Endodermal cell (in vitro differentiated cells): ENCODE results near the gene ATOH7. TPM values are rescaled to one million over a fixed set of nuclear protein-coding genes. Genes with fewer than 3 reads are reported as not detected.
"Not testable (repeated sequence)": the region's sequence is repeated elsewhere in the genome, so short reads cannot be mapped to it uniquely, and the experiment has no call there.

Source experiments
- DNase-seq: peaks from one replicate; pipeline ENCODE4 v3.0.0-alpha.2; 2017
- H3K27ac ChIP-seq: 2 replicates; pipeline ENCODE4 v1.5.1; 2013; ENCODE audit warnings: mild to moderate bottlenecking, low read depth, low read length, moderate library complexity
- H3K27me3 ChIP-seq: 2 replicates; pipeline ENCODE4 v1.6.1; 2013; ENCODE audit warnings: mild to moderate bottlenecking, low read length, moderate library complexity; ENCODE audit not compliant: insufficient read depth, control insufficient read depth, poor library complexity, severe bottlenecking
- H3K36me3 ChIP-seq: 2 replicates; pipeline ENCODE4 v1.7.0; 2013; ENCODE audit warnings: mild to moderate bottlenecking, low read length, moderate library complexity; ENCODE audit not compliant: control insufficient read depth, insufficient read depth
- H3K4me1 ChIP-seq: one replicate; pipeline ENCODE4 v1.7.0; 2013; ENCODE audit warnings: low read length; ENCODE audit not compliant: control insufficient read depth, insufficient read depth
- H3K4me3 ChIP-seq: 2 replicates; pipeline ENCODE4 v1.5.1; 2013; ENCODE audit warnings: mild to moderate bottlenecking, low read length, moderate library complexity
- H3K9ac ChIP-seq: 2 replicates; pipeline ENCODE4 v1.6.1; 2013; ENCODE audit warnings: mild to moderate bottlenecking, low read length, moderate library complexity; ENCODE audit not compliant: poor library complexity, severe bottlenecking; ENCODE audit errors: extremely low read depth
- H3K9me3 ChIP-seq: 2 replicates; pipeline ENCODE4 v1.6.1; 2013; ENCODE audit warnings: mild to moderate bottlenecking, low read length, moderate library complexity; ENCODE audit not compliant: control insufficient read depth
- H3K27ac Mint-ChIP-seq: 2 replicates; pipeline ENCODE4 v1.8.0; 2020; ENCODE audit warnings: mixed read lengths
- H3K27me3 Mint-ChIP-seq: 2 replicates; pipeline ENCODE4 v1.8.0; 2021; ENCODE audit warnings: mild to moderate bottlenecking, mixed read lengths; ENCODE audit not compliant: insufficient read depth
- H3K36me3 Mint-ChIP-seq: 2 replicates; pipeline ENCODE4 v1.8.0; 2020; ENCODE audit warnings: low read depth, mixed read lengths
- H3K4me1 Mint-ChIP-seq: 2 replicates; pipeline ENCODE4 v1.8.0; 2020; ENCODE audit warnings: mixed read lengths
- H3K4me3 Mint-ChIP-seq: 2 replicates; pipeline ENCODE4 v1.8.0; 2020; ENCODE audit warnings: mild to moderate bottlenecking, moderate library complexity, mixed read lengths
- H3K9me3 Mint-ChIP-seq: 2 replicates; pipeline ENCODE4 v1.8.0; 2020; ENCODE audit warnings: mild to moderate bottlenecking, mixed read lengths
- CTCF ChIP-seq: fragments of 200-600 bp; sonication (generic); conservative IDR thresholded peaks from 2 replicates; pipeline ENCODE4 v1.5.0; 2021; ENCODE audit warnings: antibody characterized with exemption, mild to moderate bottlenecking
- WGBS, 2 experiments: methylation state at CpG; one replicate each; pipeline versions ENCODE4 v1.1.5 to v1.1.7; 2013; ENCODE audit warnings: missing lambda C conversion rate in 2 of 2, mixed read lengths in 1 of 2; ENCODE audit not compliant: insufficient coverage in 1 of 2, insufficient read length in 1 of 2; 5-methylcytosine and 5-hydroxymethylcytosine counted together
- total RNA-seq, 2 donors: library from RNA; stranded (reverse); fragmentation: NEBNext Ultra II Directional in 1 of 2; extraction: Animal tissue kit (Norgen Biotek cat#: 25700) in 1 of 2; gene quantifications; 2 replicates in 1 of 2; 3 replicates in 1 of 2; pipeline ENCODE4 v1.2.1, GENCODE V29; 2021

The ATOH7 gene
- total RNA-seq, 2 donors from 2014 or later, result 0.35 to 0.46 TPM

DNA sequence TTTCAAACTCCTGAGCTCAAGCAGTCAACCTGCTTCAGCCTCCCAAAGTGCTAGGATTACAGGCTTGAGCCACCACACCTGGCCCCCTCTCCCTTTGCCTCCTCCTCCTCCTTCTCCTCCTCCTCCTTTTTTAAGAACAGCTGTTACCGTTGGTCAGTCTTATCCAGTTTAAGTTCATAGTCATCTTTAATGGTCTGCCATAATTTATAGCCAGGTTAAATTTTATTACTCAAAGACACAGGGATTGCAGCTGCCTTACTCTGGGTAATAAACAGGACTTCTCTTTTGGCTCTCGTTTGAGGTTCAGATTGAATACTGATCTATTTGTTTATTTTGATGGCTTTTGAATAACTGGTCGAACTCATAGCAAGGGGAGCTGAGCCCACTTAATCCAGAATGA, 35.2 kb downstream of the ATOH7 start:
- Mint-ChIP-seq H3K27me3 (no peaks in the 10 kb centered on the region), H3K4me1 (no peaks in the 10 kb centered on the region), H3K27ac (no peak overlapping the region), H3K4me3 (no peak overlapping the region), H3K9me3 (no peaks in the 10 kb centered on the region), H3K36me3 (no peaks in the 10 kb centered on the region)
- Histone ChIP-seq H3K4me1 (no peaks in the 10 kb centered on the region), H3K27me3 (no peaks in the 10 kb centered on the region), H3K9ac (no peak overlapping the region), H3K4me3 (no peak overlapping the region), H3K36me3 (no peaks in the 10 kb centered on the region), H3K27ac (no peak overlapping the region), H3K9me3 (no peaks in the 10 kb centered on the region)
- no peak for DNase-seq
- TF ChIP-seq CTCF, result no peak
- 76 to 88% methylated on average over 1 to 3 of the region's 3 CpGs for WGBS, 2 experiments

DNA sequence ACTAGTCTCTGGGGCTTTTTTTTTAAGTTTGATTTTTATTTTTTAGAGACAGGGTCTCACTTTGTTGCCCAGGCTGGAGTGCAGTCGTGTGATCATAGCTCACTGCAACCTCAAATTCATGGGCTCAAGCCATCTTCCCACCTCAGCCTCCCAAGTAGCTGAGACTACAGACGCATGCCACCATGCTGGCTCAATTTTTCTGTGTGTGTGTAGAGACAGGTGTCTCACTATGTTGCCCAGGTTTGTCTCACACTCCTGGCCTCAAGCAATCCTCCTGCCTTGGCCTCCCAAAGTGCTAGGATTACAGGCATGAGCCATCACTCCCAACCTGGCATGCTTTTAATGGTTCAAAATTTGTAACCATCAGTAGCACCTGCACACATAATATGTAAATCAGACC, 36.1 kb downstream of the ATOH7 start:
- H3K4me3 Mint-ChIP-seq, DNase-seq, H3K9me3 ChIP-seq, H3K27ac Mint-ChIP-seq, H3K27me3 ChIP-seq, H3K4me3 ChIP-seq, H3K27me3 Mint-ChIP-seq, H3K9me3 Mint-ChIP-seq, H3K36me3 ChIP-seq, H3K4me1 ChIP-seq, H3K4me1 Mint-ChIP-seq, H3K9ac ChIP-seq, H3K27ac ChIP-seq, H3K36me3 Mint-ChIP-seq: not testable (repeated sequence)
- 80 to 91% methylated on average over 1 to 2 of the region's 2 CpGs for WGBS, 2 experiments

DNA sequence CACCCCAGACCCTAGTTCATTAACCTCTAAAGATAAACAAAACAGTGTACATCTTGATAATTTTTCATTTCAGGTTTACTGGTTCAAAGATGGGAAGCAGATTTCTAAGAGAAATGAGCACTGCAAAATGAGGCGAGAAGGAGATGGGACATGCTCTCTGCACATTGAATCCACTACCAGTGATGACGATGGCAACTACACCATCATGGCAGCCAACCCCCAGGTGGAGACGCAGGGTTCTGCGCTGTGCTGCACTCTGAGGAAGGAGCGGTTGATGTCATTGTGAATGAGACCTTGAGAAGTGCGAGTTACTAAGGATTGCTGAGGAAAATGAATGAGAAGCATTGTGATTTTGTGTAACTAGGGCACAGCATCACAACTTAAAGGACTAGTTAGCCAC, 37.6 kb downstream of the ATOH7 start:
- Histone ChIP-seq H3K27ac (no peak overlapping the region), H3K27me3 (no peaks in the 10 kb centered on the region), H3K4me3 (no peak overlapping the region), H3K9ac (no peak overlapping the region), H3K4me1 (no peaks in the 10 kb centered on the region), H3K9me3 (no peaks in the 10 kb centered on the region), H3K36me3 (no peaks in the 10 kb centered on the region)
- H3K27ac Mint-ChIP-seq, result no peak overlapping the region
- peak; percentile 47 for TF ChIP-seq CTCF
- no peaks in the 10 kb centered on the region for H3K4me1 Mint-ChIP-seq
- H3K4me3 Mint-ChIP-seq, result no peak overlapping the region
- H3K36me3 Mint-ChIP-seq, result no peaks in the 10 kb centered on the region
- WGBS, 2 experiments, result 77 to 100% methylated on average over 2 to 6 of the region's 6 CpGs
- no peak for DNase-seq
- no peaks in the 10 kb centered on the region for H3K27me3 Mint-ChIP-seq
- H3K9me3 Mint-ChIP-seq, result peaks cover 3% of the 10 kb centered on the region

DNA sequence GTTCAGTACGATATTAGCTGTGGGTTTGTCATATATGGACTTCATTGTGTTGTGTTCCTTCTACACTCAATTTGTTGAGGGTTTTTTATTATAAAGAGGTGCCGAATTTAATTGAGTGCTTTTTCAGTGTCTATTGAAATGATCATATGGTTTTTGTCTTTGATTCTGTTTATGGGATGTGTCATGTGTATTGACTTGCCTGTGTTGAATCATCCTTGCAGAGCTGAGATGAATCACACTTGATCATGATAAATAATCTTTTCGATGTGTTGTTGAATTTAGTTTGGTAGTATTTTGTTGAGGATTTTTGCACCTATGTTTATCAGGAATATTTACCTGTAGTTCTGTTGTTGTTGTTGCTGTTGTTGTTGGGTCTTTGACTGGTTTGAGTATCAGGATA, 39.8 kb downstream of the ATOH7 start:
- H3K9ac ChIP-seq, result no peak overlapping the region
- Mint-ChIP-seq H3K4me1 (no peaks in the 10 kb centered on the region), H3K36me3 (no peaks in the 10 kb centered on the region), H3K4me3 (no peak overlapping the region), H3K27me3 (no peaks in the 10 kb centered on the region), H3K9me3 (peaks cover 3% of the 10 kb centered on the region), H3K27ac (no peak overlapping the region)
- DNase-seq, result no peak
- WGBS, 2 experiments, result 85 to 86% methylated on average over 2 to 3 of the region's 3 CpGs
- H3K36me3 ChIP-seq, result no peaks in the 10 kb centered on the region
- no peaks in the 10 kb centered on the region for H3K9me3 ChIP-seq
- no peaks in the 10 kb centered on the region for H3K27me3 ChIP-seq
- no peaks in the 10 kb centered on the region for H3K4me1 ChIP-seq
- H3K4me3 ChIP-seq, result no peak overlapping the region
- no peak for TF ChIP-seq CTCF
- H3K27ac ChIP-seq, result no peak overlapping the region
